ENCODE results near the gene ERCC8. TPM values are rescaled to one million over a fixed set of nuclear protein-coding genes. Genes with fewer than 3 reads are reported as not detected.
"Not testable (repeated sequence)": the region's sequence is repeated elsewhere in the genome, so short reads cannot be mapped to it uniquely, and the experiment has no call there.

The ERCC8 gene
- total RNA-seq: 10 to 100 TPM; 12.3 to 12.5 TPM

GRCh38 chr5:60944904-60945812 lies at the start of gene ERCC8, which contains the start of gene NDUFAF2:
TSS of gene ERCC8 (minus strand) at chr5:60945070. CDS start at chr5:60945008, 62 bp downstream.
TSS of gene NDUFAF2 (plus strand) at chr5:60945205. CDS start at chr5:60945256, 51 bp downstream.
- TF ChIP-seq POLR2AphosphoS5 (IDR thresholded peaks at IDR 0.05) (peak; percentile 84), CTCF (IDR thresholded peaks at IDR 0.05) (no peak), POLR2A (IDR thresholded peaks at IDR 0.05) (peak; percentile 59)
- no peaks in the 10 kb centered on the region for H3K36me3 ChIP-seq
- peak; percentile 95 for DNase-seq (ENCODE audit: low spot score)
- WGBS: under 1% methylated on average over 64 of the region's 64 CpGs
- intact Hi-C loops (cut with DNase I): loop anchor here (5.0 kb wide), 1 partner anchor 387 kb away; the partner anchor contains the start of gene ZSWIM6
- H3K4me3 ChIP-seq: peak within 1 kb of the TSS; percentile 59 to 69
- H3K4me1 ChIP-seq (replicated peaks): no peaks in the 10 kb centered on the region
- peak within 1 kb of the TSS; percentile 81 to 82 for H3K27ac ChIP-seq
- no peaks in the 10 kb centered on the region for H3K27me3 ChIP-seq (replicated peaks; ENCODE audit: insufficient read depth)
- H3K9me3 ChIP-seq: no peaks in the 10 kb centered on the region

- DNase-seq (ENCODE audit: low spot score): no peak
- intact Hi-C loops (cut with DNase I): no loop called here
- Histone ChIP-seq H3K4me3 (no peak overlapping the region), H3K27me3 (replicated peaks; ENCODE audit: insufficient read depth) (no peaks in the 10 kb centered on the region), H3K4me1 (replicated peaks) (no peaks in the 10 kb centered on the region), H3K9me3 (no peaks in the 10 kb centered on the region), H3K27ac (no peak overlapping the region), H3K36me3 (no peaks in the 10 kb centered on the region)
- TF ChIP-seq POLR2A (IDR thresholded peaks at IDR 0.05) (no peak), POLR2AphosphoS5 (IDR thresholded peaks at IDR 0.05) (no peak), CTCF (IDR thresholded peaks at IDR 0.05) (no peak)
- WGBS: 99% methylated on average over 8 of the region's 11 CpGs
Measured at GRCh38 chr5:60993875-60994571, 49.2 kb upstream of the ERCC8 start.

- intact Hi-C loops (cut with DNase I): no loop called here
- 100% methylated on average over 2 of the region's 2 CpGs for WGBS
- no peak for DNase-seq (ENCODE audit: low spot score)
Measured at GRCh38 chr5:60993425-60993824, 48.6 kb upstream of the ERCC8 start.

GRCh38 chr5:60992871-60993270 lies 48.0 kb upstream of the ERCC8 start:
- TF ChIP-seq POLR2A (IDR thresholded peaks at IDR 0.05) (no peak), CTCF (IDR thresholded peaks at IDR 0.05) (no peak), POLR2AphosphoS5 (IDR thresholded peaks at IDR 0.05) (no peak)
- no peak for DNase-seq (ENCODE audit: low spot score)
- intact Hi-C loops (cut with DNase I): no loop called here
- H3K4me3 ChIP-seq: no peak overlapping the region
- H3K9me3 ChIP-seq: no peaks in the 10 kb centered on the region
- no peaks in the 10 kb centered on the region for H3K36me3 ChIP-seq
- no peaks in the 10 kb centered on the region for H3K27me3 ChIP-seq (replicated peaks; ENCODE audit: insufficient read depth)
- H3K4me1 ChIP-seq (replicated peaks): no peaks in the 10 kb centered on the region
- 96% methylated on average over 6 of the region's 6 CpGs for WGBS
- H3K27ac ChIP-seq: no peak overlapping the region

More at GRCh38 chr5:60993425-60993824, 48.6 kb upstream of the ERCC8 start:
- no peak for TF ChIP-seq POLR2AphosphoS5 (IDR thresholded peaks at IDR 0.05)
- TF ChIP-seq POLR2A (IDR thresholded peaks at IDR 0.05): no peak
- Histone ChIP-seq H3K4me3 (no peak overlapping the region), H3K4me1 (replicated peaks) (no peaks in the 10 kb centered on the region), H3K9me3 (no peaks in the 10 kb centered on the region), H3K27ac (no peak overlapping the region), H3K27me3 (replicated peaks; ENCODE audit: insufficient read depth) (no peaks in the 10 kb centered on the region), H3K36me3 (no peaks in the 10 kb centered on the region)

- Histone ChIP-seq H3K36me3 (no peaks in the 10 kb centered on the region), H3K4me1 (replicated peaks) (no peaks in the 10 kb centered on the region), H3K4me3 (no peak overlapping the region), H3K9me3 (no peaks in the 10 kb centered on the region), H3K27me3 (replicated peaks; ENCODE audit: insufficient read depth) (no peaks in the 10 kb centered on the region), H3K27ac (no peak overlapping the region)
- no peak for DNase-seq (ENCODE audit: low spot score)
- WGBS: 87% methylated on average over 4 of the region's 4 CpGs
- no peak for TF ChIP-seq CTCF (IDR thresholded peaks at IDR 0.05)
- TF ChIP-seq POLR2A (IDR thresholded peaks at IDR 0.05): no peak
- intact Hi-C loops (cut with DNase I): no loop called here
Measured at GRCh38 chr5:60989790-60990189, 44.9 kb upstream of the ERCC8 start.

GRCh38 chr5:60982127-60982526 lies 37.3 kb upstream of the ERCC8 start:
- H3K4me3 ChIP-seq; H3K36me3 ChIP-seq; H3K4me1 ChIP-seq (replicated peaks); H3K27ac ChIP-seq; H3K9me3 ChIP-seq; DNase-seq (ENCODE audit: low spot score); intact Hi-C loops (cut with DNase I); H3K27me3 ChIP-seq (replicated peaks; ENCODE audit: insufficient read depth): not testable (repeated sequence)
- 94% methylated on average over 3 of the region's 3 CpGs for WGBS

Measured in prostate gland (tissue), 2 donors.